H1 (cell line): ENCODE data around the gene TOMM40. TPM values are rescaled to one million over a fixed set of nuclear protein-coding genes. Genes with fewer than 3 reads are reported as not detected.

Experiments
- CTCF ChIA-PET: fragments of 300-600 bp; sonication (Branson Sonifier 250); formaldehyde crosslinking; loops from one replicate; lab custom pipeline; 2021; ENCODE audit not compliant: partially characterized antibody; lab: Charles Lee
- POLR2A ChIA-PET: fragments of 300-600 bp; sonication (Branson Sonifier 250); formaldehyde crosslinking; loops from one replicate; lab custom pipeline; 2021; ENCODE audit warnings: inconsistent platforms; ENCODE audit not compliant: partially characterized antibody; lab: Charles Lee
- DNase-seq, 2 experiments: peaks; one replicate each; pipeline versions ENCODE4 v3.0.0 to v3.0.0-alpha.2; 2010 to 2022; ENCODE audit warnings: low spot score in 2 of 2, low read depth in 1 of 2, mixed read lengths in 1 of 2
- FAIRE-seq: peaks from 2 replicates; lab custom pipeline; 2011; peaks lifted over from hg19 to GRCh38; lab: Jason Lieb, UNC
- H2AFZ ChIP-seq: 2 replicates; pipeline ENCODE4 v1.8.1; 2012; ENCODE audit warnings: low read length, inconsistent platforms
- H2AK5ac ChIP-seq: 2 replicates; pipeline ENCODE4 v1.6.1; 2013; ENCODE audit warnings: low read depth, low read length
- H2BK120ac ChIP-seq: replicated peaks from 2 replicates; pipeline ENCODE3; 2013; ENCODE audit warnings: low read depth, low read length, inconsistent platforms
- H2BK12ac ChIP-seq: 2 replicates; pipeline ENCODE4 v1.6.1; 2013; ENCODE audit warnings: low read depth, low read length
- H2BK15ac ChIP-seq: 2 replicates; pipeline ENCODE4 v1.6.1; 2013; ENCODE audit warnings: low read length
- H2BK20ac ChIP-seq: 2 replicates; pipeline ENCODE4 v1.6.1; 2013; ENCODE audit warnings: low read length
- H2BK5ac ChIP-seq: 2 replicates; pipeline ENCODE4 v1.6.1; 2013; ENCODE audit warnings: low read depth, low read length
- H3K14ac ChIP-seq: 2 replicates; pipeline ENCODE4 v1.6.1; 2013; ENCODE audit warnings: inconsistent platforms; ENCODE audit not compliant: insufficient read length
- H3K18ac ChIP-seq: 2 replicates; pipeline ENCODE4 v1.6.1; 2013; ENCODE audit warnings: low read length; ENCODE audit errors: extremely low read depth
- H3K23ac ChIP-seq: 2 replicates; pipeline ENCODE4 v1.6.1; 2013; ENCODE audit warnings: inconsistent platforms; ENCODE audit not compliant: insufficient read length
- H3K23me2 ChIP-seq: 2 replicates; pipeline ENCODE4 v1.6.1; 2013; ENCODE audit warnings: low read depth, low read length
- H3K27ac ChIP-seq: 2 replicates; pipeline ENCODE4 v1.6.1; 2011; ENCODE audit warnings: low read depth, low read length, inconsistent platforms
- H3K27me3 ChIP-seq, 4 experiments: replicated peaks in 1 of 4; 1 replicate in 1 of 4; 2 replicates in 3 of 4; pipeline versions ENCODE4 v1.6.1 to v1.8.1; 2011 to 2013; ENCODE audit warnings: low read length in 3 of 4, mild to moderate bottlenecking in 3 of 4, inconsistent platforms in 2 of 4, mixed read lengths in 2 of 4, moderate library complexity in 1 of 4; ENCODE audit not compliant: control insufficient read depth in 3 of 4, insufficient read depth in 3 of 4; ENCODE audit errors: extremely low read depth in 1 of 4
- H3K36me3 ChIP-seq, 4 experiments: 2 replicates each; pipeline versions ENCODE4 v1.6.1 to v1.8.1; 2011 to 2013; ENCODE audit warnings: mild to moderate bottlenecking in 4 of 4, low read length in 3 of 4, moderate library complexity in 2 of 4, control low read depth in 1 of 4, inconsistent platforms in 1 of 4; ENCODE audit not compliant: insufficient read depth in 4 of 4, control insufficient read depth in 2 of 4
- H3K4ac ChIP-seq: replicated peaks from 2 replicates; pipeline ENCODE3; 2013; ENCODE audit warnings: low read length, low read depth, mixed read lengths, inconsistent platforms; ENCODE audit not compliant: insufficient read length
- H3K4me1 ChIP-seq, 4 experiments: replicated peaks in 1 of 4; 1 replicate in 1 of 4; 2 replicates in 3 of 4; pipeline versions ENCODE4 v1.6.1 to v1.8.1; 2011 to 2013; ENCODE audit warnings: low read length in 3 of 4, inconsistent platforms in 2 of 4, mixed read lengths in 1 of 4; ENCODE audit not compliant: insufficient read depth in 4 of 4, control insufficient read depth in 3 of 4
- H3K4me2 ChIP-seq, 2 experiments: 2 replicates each; pipeline versions ENCODE4 v1.6.1 to v1.8.1; 2011 to 2013; ENCODE audit warnings: low read depth in 2 of 2, low read length in 2 of 2, control low read depth in 1 of 2, inconsistent platforms in 1 of 2, mild to moderate bottlenecking in 1 of 2; ENCODE audit not compliant: insufficient read depth in 1 of 2
- H3K4me3 ChIP-seq, 4 experiments: fragments of 200-600, 300-600 bp in 1 of 4; sonication (generic), shearing (Covaris generic), sonication (Bioruptor Twin) in 1 of 4; 2 replicates each; pipeline versions ENCODE4 v1.5.1 to v1.8.1; 2011 to 2016; ENCODE audit warnings: low read length in 4 of 4, low read depth in 3 of 4, control low read depth in 2 of 4, inconsistent platforms in 2 of 4, mild to moderate bottlenecking in 2 of 4, mixed read lengths in 1 of 4, moderate library complexity in 1 of 4; ENCODE audit not compliant: insufficient read depth in 2 of 4; ENCODE audit errors: extremely low read depth in 1 of 4
- H3K56ac ChIP-seq: replicated peaks from 2 replicates; pipeline ENCODE3; 2013; ENCODE audit warnings: low read depth, mild to moderate bottlenecking, mixed read lengths, low read length, inconsistent platforms; ENCODE audit not compliant: insufficient read length
- H3K79me1 ChIP-seq: 2 replicates; pipeline ENCODE4 v1.6.1; 2013; ENCODE audit warnings: low read depth, low read length, control low read depth
- H3K79me2 ChIP-seq, 2 experiments: 2 replicates each; pipeline versions ENCODE4 v1.6.1 to v1.8.1; 2012 to 2013; ENCODE audit warnings: low read length in 2 of 2, mild to moderate bottlenecking in 2 of 2, inconsistent platforms in 1 of 2; ENCODE audit not compliant: insufficient read depth in 2 of 2, control insufficient read depth in 1 of 2
- H3K9ac ChIP-seq, 4 experiments: replicated peaks in 1 of 4; 1 replicate in 1 of 4; 2 replicates in 3 of 4; pipeline versions ENCODE4 v1.6.1 to v1.8.1; 2011 to 2013; ENCODE audit warnings: low read depth in 3 of 4, low read length in 3 of 4, control low read depth in 2 of 4, mild to moderate bottlenecking in 2 of 4, moderate library complexity in 2 of 4, inconsistent platforms in 1 of 4; ENCODE audit errors: extremely low read depth in 1 of 4
- H3K9me3 ChIP-seq, 2 experiments: 2 replicates each; pipeline versions ENCODE4 v1.6.1 to v1.8.1; 2012 to 2013; ENCODE audit warnings: mild to moderate bottlenecking in 2 of 2, moderate library complexity in 2 of 2, control low read depth in 1 of 2, inconsistent platforms in 1 of 2, low read depth in 1 of 2, low read length in 1 of 2, mixed read lengths in 1 of 2; ENCODE audit not compliant: insufficient read depth in 2 of 2
- H4K20me1 ChIP-seq, 2 experiments: replicated peaks in 1 of 2; 2 replicates each; pipeline versions ENCODE3 to v1.8.1; 2011 to 2013; ENCODE audit warnings: inconsistent platforms in 2 of 2, low read length in 2 of 2, mild to moderate bottlenecking in 1 of 2; ENCODE audit not compliant: insufficient read depth in 2 of 2, control insufficient read depth in 1 of 2
- H4K5ac ChIP-seq: 2 replicates; pipeline ENCODE4 v1.6.1; 2013; ENCODE audit warnings: low read length, low read depth, mixed read lengths, inconsistent platforms; ENCODE audit not compliant: insufficient read length
- H4K8ac ChIP-seq: 2 replicates; pipeline ENCODE4 v1.8.0; 2013; ENCODE audit warnings: mild to moderate bottlenecking, moderate library complexity, low read length, inconsistent platforms; ENCODE audit not compliant: insufficient read depth; ENCODE audit errors: extremely low read depth
- H4K91ac ChIP-seq: replicated peaks from 2 replicates; pipeline ENCODE3; 2013; ENCODE audit warnings: low read length, mixed read lengths, inconsistent platforms; ENCODE audit not compliant: insufficient read length
- WGBS, 2 experiments: shearing (Covaris generic) in 1 of 2; methylation state at CpG; one replicate each; pipeline versions ENCODE4 v1.1.6 to v1.1.7; 2013 to 2015; ENCODE audit warnings: low lambda C conversion rate in 2 of 2, mixed read lengths in 2 of 2, inconsistent platforms in 1 of 2, low coverage in 1 of 2, missing lambda C conversion rate in 1 of 2; ENCODE audit not compliant: insufficient replicate concordance in 2 of 2, insufficient coverage in 1 of 2, insufficient read length in 1 of 2; ENCODE audit errors: extremely low coverage in 1 of 2, missing lambda C conversion rate in 1 of 2; 5-methylcytosine and 5-hydroxymethylcytosine counted together
- polyA plus RNA-seq, 7 experiments: library from polyadenylated mRNA; depleted of rRNA in 3 of 7; stranded (reverse) in 5 of 7; unstranded in 2 of 7; fragments of >200 nt in 5 of 7; fragments of 200-250 nt in 2 of 7; gene quantifications; 1 replicate in 5 of 7; 2 replicates in 1 of 7; 4 replicates in 1 of 7; pipeline versions ENCODE4 v1.2.1 to v1.2.3, GENCODE V29; 2011 to 2013; ENCODE audit warnings: missing spikeins in 2 of 7, mixed read lengths in 2 of 7
- total RNA-seq: library from RNA; stranded (reverse); fragmentation: NEBNext Ultra II Directional; extraction: Animal tissue kit (Norgen Biotek cat#: 25700); gene quantifications from 2 replicates; pipeline ENCODE4 v1.2.1, GENCODE V29; 2021

Gene TOMM40
- total and polyA plus RNA-seq, 2 of the 8 experiments (the other 6 are each of a cell fraction or from before 2014, with no cell fraction given) = 154 to 179 TPM

- H2BK5ac ChIP-seq = no peak overlapping the region
- no peak overlapping the region for H4K91ac ChIP-seq
- H3K56ac ChIP-seq = no peak overlapping the region
- H2BK12ac ChIP-seq = no peak overlapping the region
- H3K9me3 ChIP-seq = no peaks in the 10 kb centered on the region
- H3K4ac ChIP-seq = no peak overlapping the region
- CTCF ChIA-PET = no interaction called here
- POLR2A ChIA-PET = interaction anchor here (0.6 kb wide), 1 partner anchor 42 kb away, joined by 3 read pairs; no protein-coding TSS in a partner anchor
- H2BK120ac ChIP-seq = no peak overlapping the region
- H3K4me3 ChIP-seq = no peak overlapping the region
- H3K4me2 ChIP-seq = no peak overlapping the region
- H3K23me2 ChIP-seq = no peaks in the 10 kb centered on the region
- no peaks in the 10 kb centered on the region for H3K27me3 ChIP-seq
- no peaks in the 10 kb centered on the region for H3K79me1 ChIP-seq
- H2BK15ac ChIP-seq = no peak overlapping the region
- WGBS, 2 experiments = 98% methylated on average over 4 of the region's 5 CpGs; no CpG with 5 or more reads in 1 of the 2 experiments
- no peak overlapping the region for H3K27ac ChIP-seq
- H3K14ac ChIP-seq = no peak overlapping the region
- H3K79me2 ChIP-seq = no peaks in the 10 kb centered on the region
- no peak overlapping the region for H3K9ac ChIP-seq
- H2AFZ ChIP-seq = no peak overlapping the region
- H2AK5ac ChIP-seq = no peak overlapping the region
- DNase-seq = no peak
- H4K8ac ChIP-seq = no peak overlapping the region; the same call in 1 of the 2 replicates
- no peak overlapping the region for H2BK20ac ChIP-seq
- no peak for FAIRE-seq
- no peak overlapping the region for H4K5ac ChIP-seq
- H3K23ac ChIP-seq = no peak overlapping the region
- no peaks in the 10 kb centered on the region for H3K4me1 ChIP-seq
- H4K20me1 ChIP-seq = no peaks in the 10 kb centered on the region
- no peak overlapping the region for H3K18ac ChIP-seq
- H3K36me3 ChIP-seq = no peaks in the 10 kb centered on the region
Observed at GRCh38 chr19:44939668-44940067, 48.6 kb downstream of the TOMM40 start.
